Prostate gland (tissue), 2 donors: ENCODE measurements around the gene CENPT.

ENCODE experiments used
- POLR2A ChIP-seq: fragments of 450-650 bp; IDR thresholded peaks from one replicate; pipeline ENCODE4 v1.6.1; 2016; ENCODE audit warnings: antibody characterized with exemption, mild to moderate bottlenecking
- POLR2AphosphoS5 ChIP-seq: sonication (generic); formaldehyde crosslinking; IDR thresholded peaks from one replicate; pipeline ENCODE4 v1.6.1; 2017; ENCODE audit warnings: antibody characterized with exemption
- TF ChIP-seq, protein P1 (sequence below), 4 experiments: fragments of 200-600 bp in 2 of 4; fragments of 450-650 bp in 2 of 4; sonication (generic) in 2 of 4; IDR thresholded peaks; 1 replicate in 3 of 4; 2 replicates in 1 of 4; pipeline ENCODE4 v1.5.1; 2016 to 2019; ENCODE audit warnings: antibody characterized with exemption in 4 of 4, mild to moderate bottlenecking in 2 of 4, moderate library complexity in 2 of 4

- no peak for TF ChIP-seq POLR2A
- TF ChIP-seq, protein P1, sequence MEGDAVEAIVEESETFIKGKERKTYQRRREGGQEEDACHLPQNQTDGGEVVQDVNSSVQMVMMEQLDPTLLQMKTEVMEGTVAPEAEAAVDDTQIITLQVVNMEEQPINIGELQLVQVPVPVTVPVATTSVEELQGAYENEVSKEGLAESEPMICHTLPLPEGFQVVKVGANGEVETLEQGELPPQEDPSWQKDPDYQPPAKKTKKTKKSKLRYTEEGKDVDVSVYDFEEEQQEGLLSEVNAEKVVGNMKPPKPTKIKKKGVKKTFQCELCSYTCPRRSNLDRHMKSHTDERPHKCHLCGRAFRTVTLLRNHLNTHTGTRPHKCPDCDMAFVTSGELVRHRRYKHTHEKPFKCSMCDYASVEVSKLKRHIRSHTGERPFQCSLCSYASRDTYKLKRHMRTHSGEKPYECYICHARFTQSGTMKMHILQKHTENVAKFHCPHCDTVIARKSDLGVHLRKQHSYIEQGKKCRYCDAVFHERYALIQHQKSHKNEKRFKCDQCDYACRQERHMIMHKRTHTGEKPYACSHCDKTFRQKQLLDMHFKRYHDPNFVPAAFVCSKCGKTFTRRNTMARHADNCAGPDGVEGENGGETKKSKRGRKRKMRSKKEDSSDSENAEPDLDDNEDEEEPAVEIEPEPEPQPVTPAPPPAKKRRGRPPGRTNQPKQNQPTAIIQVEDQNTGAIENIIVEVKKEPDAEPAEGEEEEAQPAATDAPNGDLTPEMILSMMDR (IDR thresholded peaks at IDR 0.05): no peak
- TF ChIP-seq POLR2AphosphoS5: no peak
These were observed 47.1 kb downstream of the CENPT start for GRCh38 chr16:67800338-67800926.
